Measurements from ENCODE around the gene VAV1.

The VAV1 gene

GRCh38 chr19:6864325-6864940, 91.9 kb downstream of the VAV1 start:
- no peaks in the 10 kb centered on the region for H3K9me2 ChIP-seq (replicated peaks; ENCODE audit: insufficient read depth, low read length)
- no peak for DNase-seq
- peaks cover 21% of the 10 kb centered on the region for H3F3A ChIP-seq (ENCODE audit: insufficient read depth, low read length)
- no peak overlapping the region for H3K27ac ChIP-seq (ENCODE audit: low read length)
- H3K36me3 ChIP-seq (replicated peaks; ENCODE audit: insufficient read depth, low read length) = no peaks in the 10 kb centered on the region
- TF ChIP-seq EZH2 (optimal IDR thresholded peaks at IDR 0.05; ENCODE audit: low read depth, low read length) = no peak
- no peak for TF ChIP-seq EZH2phosphoT487 (IDR thresholded peaks at IDR 0.05; ENCODE audit: low read length)
- TF ChIP-seq CTCF (IDR thresholded peaks at IDR 0.05; ENCODE audit: low read length) = no peak
- no peak overlapping the region for H3K4me3 ChIP-seq (ENCODE audit: low read length)
- no peaks in the 10 kb centered on the region for H4K20me1 ChIP-seq (ENCODE audit: insufficient read depth, low read length)
- H3K4me1 ChIP-seq (ENCODE audit: low read length) = peaks cover 8% of the 10 kb centered on the region
- H3K79me2 ChIP-seq (ENCODE audit: low read length) = no peaks in the 10 kb centered on the region
- no peak overlapping the region for H3K4me2 ChIP-seq (ENCODE audit: low read depth, low read length)
- H3K27me3 ChIP-seq (replicated peaks; ENCODE audit: insufficient read depth, low read length) = no peaks in the 10 kb centered on the region
- H2AFZ ChIP-seq (ENCODE audit: low read length) = no peak overlapping the region
- no peak overlapping the region for H3K9ac ChIP-seq (ENCODE audit: low read length)
- no peaks in the 10 kb centered on the region for H3K9me3 ChIP-seq (replicated peaks; ENCODE audit: insufficient read depth, low read length)

GRCh38 chr19:6865849-6866248, 93.3 kb downstream of the VAV1 start:
- no peak for TF ChIP-seq EZH2 (optimal IDR thresholded peaks at IDR 0.05; ENCODE audit: low read depth, low read length)
- TF ChIP-seq CTCF (IDR thresholded peaks at IDR 0.05; ENCODE audit: low read length) = no peak
- TF ChIP-seq EZH2phosphoT487 (IDR thresholded peaks at IDR 0.05; ENCODE audit: low read length) = no peak
- Histone ChIP-seq H3K36me3 (replicated peaks; ENCODE audit: insufficient read depth, low read length) (no peaks in the 10 kb centered on the region), H3K27me3 (replicated peaks; ENCODE audit: insufficient read depth, low read length) (no peaks in the 10 kb centered on the region), H3K9me2 (replicated peaks; ENCODE audit: insufficient read depth, low read length) (no peaks in the 10 kb centered on the region), H3K4me1 (ENCODE audit: low read length) (peaks cover 8% of the 10 kb centered on the region), H3K4me2 (ENCODE audit: low read depth, low read length) (no peak overlapping the region), H3K4me3 (ENCODE audit: low read length) (no peak overlapping the region), H3K27ac (ENCODE audit: low read length) (no peak overlapping the region), H4K20me1 (ENCODE audit: insufficient read depth, low read length) (no peaks in the 10 kb centered on the region), H3F3A (ENCODE audit: insufficient read depth, low read length) (peaks cover 16% of the 10 kb centered on the region), H3K9ac (ENCODE audit: low read length) (no peak overlapping the region), H3K79me2 (ENCODE audit: low read length) (no peaks in the 10 kb centered on the region), H2AFZ (ENCODE audit: low read length) (no peak overlapping the region), H3K9me3 (replicated peaks; ENCODE audit: insufficient read depth, low read length) (no peaks in the 10 kb centered on the region)
- no peak for DNase-seq

- Histone ChIP-seq H3K4me1 (ENCODE audit: low read length) (peaks cover 2% of the 10 kb centered on the region; the same call in 1 of the 2 replicates), H4K20me1 (ENCODE audit: insufficient read depth, low read length) (no peaks in the 10 kb centered on the region), H3K27me3 (replicated peaks; ENCODE audit: insufficient read depth, low read length) (no peaks in the 10 kb centered on the region), H3K27ac (ENCODE audit: low read length) (no peak overlapping the region), H3K4me2 (ENCODE audit: low read depth, low read length) (no peak overlapping the region), H2AFZ (ENCODE audit: low read length) (no peak overlapping the region), H3K9ac (ENCODE audit: low read length) (no peak overlapping the region), H3K9me3 (replicated peaks; ENCODE audit: insufficient read depth, low read length) (no peaks in the 10 kb centered on the region), H3K79me2 (ENCODE audit: low read length) (no peaks in the 10 kb centered on the region), H3K9me2 (replicated peaks; ENCODE audit: insufficient read depth, low read length) (no peaks in the 10 kb centered on the region), H3F3A (ENCODE audit: insufficient read depth, low read length) (peaks cover 9% of the 10 kb centered on the region), H3K4me3 (ENCODE audit: low read length) (no peak overlapping the region), H3K36me3 (replicated peaks; ENCODE audit: insufficient read depth, low read length) (no peaks in the 10 kb centered on the region)
- TF ChIP-seq EZH2 (optimal IDR thresholded peaks at IDR 0.05; ENCODE audit: low read depth, low read length) (no peak), CTCF (IDR thresholded peaks at IDR 0.05; ENCODE audit: low read length) (no peak), EZH2phosphoT487 (IDR thresholded peaks at IDR 0.05; ENCODE audit: low read length) (no peak)
- DNase-seq = no peak
Observed at GRCh38 chr19:6866741-6867151, 94.2 kb downstream of the VAV1 start.

All from MM.1S (cell line).